ENCODE measurements around the gene IFT52.
"Not testable (repeated sequence)": the region's sequence is repeated elsewhere in the genome, so short reads cannot be mapped to it uniquely, and the experiment has no call there.

Gene IFT52

GRCh38 chr20:43653966-43654365 is 63.2 kb downstream of the IFT52 start:
- no peak for FAIRE-seq

DNA sequence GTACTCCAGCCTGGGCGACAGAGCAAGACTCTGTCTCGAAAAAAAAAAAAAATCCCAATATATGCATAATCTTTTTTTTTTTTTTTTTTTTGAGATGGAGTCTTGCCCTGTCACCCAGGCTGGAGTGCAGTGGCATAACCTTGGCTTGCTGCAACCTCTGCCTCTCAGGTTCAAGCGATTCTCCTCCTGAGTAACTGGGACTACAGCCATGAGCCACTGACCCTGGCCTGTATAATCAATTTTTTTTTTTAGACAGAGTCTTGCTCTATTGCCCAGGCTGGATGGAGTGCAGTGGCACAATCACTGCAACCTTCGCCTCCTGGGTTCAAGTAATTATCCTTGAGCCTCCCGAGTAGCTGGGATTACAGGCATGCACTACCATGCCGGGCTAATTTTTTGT is 64.4 kb downstream of the IFT52 start:
- not testable (repeated sequence) for FAIRE-seq

- FAIRE-seq: no peak
These were observed 65.2 kb downstream of the IFT52 start for GRCh38 chr20:43655937-43656336.

DNA sequence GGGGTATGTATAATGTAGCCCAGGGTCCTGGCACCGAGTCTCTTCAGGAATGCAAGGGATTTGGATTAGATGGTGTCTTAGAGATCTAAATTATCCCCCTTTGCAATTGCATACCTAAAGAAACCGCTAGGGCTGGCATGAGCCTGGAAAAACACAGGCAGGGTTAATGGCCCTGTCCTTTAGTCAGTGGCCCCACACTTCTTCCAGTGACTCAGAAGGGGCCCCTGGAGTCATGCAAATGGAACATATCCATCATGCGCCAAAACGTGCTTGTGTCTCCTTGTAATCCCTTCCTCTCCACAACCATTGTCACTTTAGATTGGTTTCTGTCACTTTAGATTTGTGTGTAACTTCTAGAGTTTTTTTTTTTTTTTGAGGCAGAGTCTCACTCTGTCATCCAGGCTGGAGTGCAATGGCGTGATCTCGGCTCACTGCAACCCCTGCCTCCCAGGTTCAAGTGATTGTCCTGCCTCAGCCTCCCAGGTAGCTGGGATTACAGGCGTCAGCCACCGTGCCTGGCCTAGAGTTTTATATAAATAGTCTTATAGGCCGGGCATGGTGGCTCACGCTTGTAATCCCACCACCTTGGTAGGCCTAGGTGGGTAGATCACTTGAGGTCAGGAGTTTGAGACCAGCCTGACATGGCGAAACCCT is 67.5 kb downstream of the IFT52 start:
- no peak for FAIRE-seq

DNA sequence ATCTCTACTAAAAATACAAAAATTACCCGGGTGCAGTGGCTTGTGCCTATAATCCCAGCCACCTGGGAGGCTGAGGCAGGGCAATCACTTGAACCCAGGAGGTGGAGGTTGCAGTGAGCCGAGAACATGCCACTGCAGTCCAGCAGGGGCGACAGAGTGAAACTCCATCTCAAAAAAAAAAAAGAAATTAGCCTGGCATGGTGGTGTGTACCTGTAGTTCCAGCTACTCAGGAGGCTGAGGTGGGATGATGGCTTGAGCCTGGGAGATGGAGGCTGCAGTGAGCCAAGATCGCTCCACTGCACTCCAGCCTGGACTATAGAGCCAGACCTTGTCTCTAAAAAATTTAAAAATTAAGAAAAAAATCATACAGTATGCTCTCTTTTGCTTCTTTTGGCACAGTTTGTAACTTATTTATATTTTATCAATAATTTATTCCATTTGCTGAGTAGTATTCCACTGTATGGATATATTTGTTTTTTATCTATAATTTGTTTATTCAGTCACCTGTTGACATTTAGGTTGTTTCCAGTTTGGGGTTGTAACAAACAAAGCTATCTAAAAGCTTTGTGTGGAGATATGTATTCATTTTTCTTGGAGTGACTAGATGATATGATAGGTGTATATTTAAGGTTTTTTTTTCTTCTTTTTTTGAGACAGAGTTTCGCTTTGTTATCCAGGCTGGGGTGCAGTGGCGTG is 68.1 kb downstream of the IFT52 start:
- FAIRE-seq: no peak

DNA sequence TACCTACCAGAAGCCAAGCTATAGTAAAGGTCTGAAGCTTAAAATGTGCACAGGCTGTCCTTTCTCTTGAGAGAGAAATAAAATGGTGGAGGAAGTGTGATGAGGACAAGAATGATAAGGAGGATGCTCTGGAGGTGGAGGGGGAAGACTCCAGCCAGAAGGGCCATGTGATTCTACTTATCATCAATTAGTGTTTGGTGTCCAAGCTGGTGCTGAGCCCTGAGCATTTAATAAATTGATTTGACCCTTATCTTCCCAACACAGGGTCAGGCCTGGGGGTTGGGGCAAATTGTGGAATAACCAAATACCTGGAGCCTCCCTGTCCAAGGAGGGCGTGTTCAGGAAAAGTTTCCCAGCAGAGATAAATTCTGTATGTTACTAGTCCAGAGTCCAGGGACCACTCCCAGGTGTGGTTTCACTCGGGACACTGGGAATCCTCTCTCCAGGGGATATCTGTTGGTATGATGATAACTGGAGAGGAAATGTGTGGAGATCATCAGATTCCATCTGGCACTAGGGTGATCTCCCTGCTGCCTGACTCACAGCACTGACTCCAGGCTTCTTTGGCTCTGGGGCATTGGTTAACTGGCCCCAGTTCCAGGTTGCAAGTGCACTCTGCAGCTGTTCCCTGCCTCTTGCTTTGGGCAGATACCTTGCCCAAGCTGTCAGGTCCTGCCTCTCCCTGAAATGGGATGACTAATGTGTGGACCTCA is 72.4 kb downstream of the IFT52 start:
- FAIRE-seq: no peak

GRCh38 chr20:43665466-43666176 is 74.9 kb downstream of the IFT52 start:
- no peak for FAIRE-seq

GRCh38 chr20:43666376-43667328 is 75.9 kb downstream of the IFT52 start, which contains the start of gene MYBL2:
MYBL2 (plus strand) TSS chr20:43667114; CDS start chr20:43667284, 170 bp downstream.
- FAIRE-seq: no peak

DNA sequence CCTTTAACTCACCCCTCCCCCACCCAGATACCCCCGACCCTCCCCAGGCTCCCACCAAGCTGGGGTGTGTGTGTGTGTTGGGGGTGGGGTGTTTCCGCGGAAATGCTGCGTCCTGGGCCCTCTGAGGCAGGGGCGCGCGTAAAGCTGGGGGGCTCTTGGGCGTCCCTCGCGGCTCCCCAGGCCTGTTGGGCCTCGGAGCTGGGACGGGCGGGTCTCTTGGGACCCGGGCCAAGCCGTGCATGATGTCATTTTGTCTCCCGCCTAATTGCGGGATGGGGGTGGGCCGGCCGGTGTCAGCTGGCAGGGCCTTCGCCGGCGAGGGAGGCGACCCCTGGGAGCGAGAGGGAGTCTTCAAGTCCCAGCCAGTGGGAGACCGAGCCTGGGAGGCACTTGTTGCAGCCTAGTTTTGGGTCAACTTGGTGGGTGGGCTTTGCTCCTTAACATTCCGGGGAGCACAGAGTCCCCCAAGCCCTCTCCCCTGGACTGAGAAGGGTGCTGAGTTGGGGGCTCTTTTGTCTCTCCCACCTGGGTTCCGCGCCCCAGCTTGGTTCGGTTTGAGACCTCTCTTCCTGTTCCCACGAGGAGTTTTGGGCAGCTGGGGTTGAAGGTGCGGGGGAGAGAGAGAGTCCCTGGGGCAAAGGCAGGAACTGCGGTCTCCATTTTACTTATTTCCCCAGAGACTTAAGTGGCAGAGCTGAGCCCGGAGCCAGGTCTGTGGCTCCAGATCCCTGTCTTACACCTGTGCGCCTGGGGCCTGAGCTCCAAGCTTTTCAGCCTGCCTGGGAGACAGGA is 76.8 kb downstream of the IFT52 start:
- no peak for FAIRE-seq

DNA sequence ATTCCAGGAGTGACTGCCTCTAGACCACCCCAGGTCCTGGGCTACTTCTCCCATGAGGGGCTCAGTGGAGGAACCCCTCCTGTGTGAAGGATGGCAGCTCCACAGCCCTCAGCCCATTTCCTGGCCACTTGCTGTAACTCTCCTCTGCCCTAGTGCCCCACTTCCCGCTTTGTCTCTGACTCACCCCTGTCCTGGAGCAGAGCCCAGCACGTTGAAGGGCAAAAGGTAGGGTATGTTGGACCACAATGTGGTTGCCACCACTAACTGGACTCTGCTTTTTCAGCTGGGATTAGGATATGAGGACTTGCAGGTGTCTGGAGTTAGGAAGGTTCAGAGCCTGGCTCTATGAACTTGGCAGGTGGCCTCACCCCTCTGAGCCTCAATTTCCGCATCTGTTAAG is 78.6 kb downstream of the IFT52 start:
- FAIRE-seq: no peak

GRCh38 chr20:43670423-43670822 is 79.7 kb downstream of the IFT52 start:
- FAIRE-seq: no peak

- FAIRE-seq: no peak
These were observed 85.6 kb downstream of the IFT52 start for GRCh38 chr20:43676368-43676767.

DNA sequence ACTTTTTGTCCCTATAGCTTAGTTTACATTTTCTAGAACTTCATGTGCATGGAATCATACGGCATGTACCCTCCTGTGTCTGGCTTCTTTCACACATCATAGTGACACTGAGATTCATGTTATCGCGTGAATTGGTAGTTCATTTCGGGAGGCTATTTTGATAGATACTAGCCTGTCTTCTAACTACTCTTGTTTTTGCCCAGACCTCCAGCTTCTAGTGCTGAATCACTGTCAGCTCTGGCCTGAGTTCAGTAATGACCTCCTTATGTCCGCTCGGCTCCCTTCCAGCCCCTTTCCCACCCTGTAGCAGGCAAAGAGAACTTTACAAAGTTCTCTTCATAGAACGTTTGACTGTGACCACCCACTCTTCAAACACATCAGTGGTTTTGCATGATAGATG is 90.2 kb downstream of the IFT52 start:
- FAIRE-seq: no peak

- FAIRE-seq: no peak
These were observed 90.8 kb downstream of the IFT52 start for GRCh38 chr20:43681468-43681942.

- no peak for FAIRE-seq
These were observed 91.3 kb downstream of the IFT52 start for GRCh38 chr20:43681991-43682410.

- FAIRE-seq: no peak
These were observed 91.7 kb downstream of the IFT52 start for GRCh38 chr20:43682446-43682845.

GRCh38 chr20:43686820-43687219 is 96.1 kb downstream of the IFT52 start:
- FAIRE-seq: no peak

DNA sequence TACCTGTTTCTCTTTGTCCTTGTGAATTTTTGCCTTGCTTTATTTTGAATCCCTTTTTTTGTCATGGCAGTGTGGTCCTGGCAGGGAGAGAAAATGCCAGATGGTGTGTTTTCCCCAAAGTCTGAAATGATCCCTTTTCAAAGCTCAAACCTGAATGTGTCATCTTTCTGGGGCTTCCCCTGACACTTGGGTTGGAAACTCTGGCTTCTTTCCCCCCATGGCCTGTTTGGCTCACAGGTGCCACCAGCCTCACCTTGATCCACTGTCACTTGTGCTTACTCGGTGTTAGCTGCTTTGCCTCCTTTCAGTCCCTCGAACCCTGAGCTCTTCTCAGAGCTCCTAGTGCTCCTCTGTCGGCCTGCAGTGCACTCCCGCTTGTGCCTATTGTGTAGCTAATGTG is 98.4 kb downstream of the IFT52 start:
- FAIRE-seq: no peak

DNA sequence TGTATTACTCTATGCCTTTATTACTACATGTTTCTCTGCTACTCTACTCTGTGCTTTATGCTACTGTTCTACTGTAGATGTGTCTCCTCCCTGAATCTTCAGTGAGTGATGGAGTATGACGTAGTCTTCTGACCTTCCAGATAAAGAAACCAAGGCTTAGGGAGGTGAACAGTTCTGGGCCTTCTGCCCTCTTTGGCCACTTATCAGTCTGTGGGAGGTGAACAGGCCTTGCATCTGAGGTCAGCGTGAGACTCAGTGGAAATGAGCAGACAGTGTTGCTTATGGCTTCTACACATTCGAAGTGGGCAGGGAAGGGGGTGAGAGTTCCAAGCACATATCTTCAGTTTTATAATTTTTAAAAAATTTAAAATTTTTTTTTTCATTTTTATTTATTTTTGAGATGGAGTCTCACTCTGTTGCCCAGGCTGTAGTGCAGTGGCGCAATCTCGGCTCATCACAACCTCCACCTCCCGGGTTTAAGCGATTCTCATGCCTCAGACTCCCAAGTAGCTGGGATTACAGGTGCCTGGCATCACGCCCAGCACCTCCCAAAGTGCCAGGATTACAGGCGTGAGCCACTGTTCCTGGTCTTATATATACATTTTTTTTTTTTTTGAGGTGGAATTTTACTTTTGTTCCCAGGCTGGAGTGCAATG is 100.3 kb downstream of the IFT52 start:
- no peak for FAIRE-seq

DNA sequence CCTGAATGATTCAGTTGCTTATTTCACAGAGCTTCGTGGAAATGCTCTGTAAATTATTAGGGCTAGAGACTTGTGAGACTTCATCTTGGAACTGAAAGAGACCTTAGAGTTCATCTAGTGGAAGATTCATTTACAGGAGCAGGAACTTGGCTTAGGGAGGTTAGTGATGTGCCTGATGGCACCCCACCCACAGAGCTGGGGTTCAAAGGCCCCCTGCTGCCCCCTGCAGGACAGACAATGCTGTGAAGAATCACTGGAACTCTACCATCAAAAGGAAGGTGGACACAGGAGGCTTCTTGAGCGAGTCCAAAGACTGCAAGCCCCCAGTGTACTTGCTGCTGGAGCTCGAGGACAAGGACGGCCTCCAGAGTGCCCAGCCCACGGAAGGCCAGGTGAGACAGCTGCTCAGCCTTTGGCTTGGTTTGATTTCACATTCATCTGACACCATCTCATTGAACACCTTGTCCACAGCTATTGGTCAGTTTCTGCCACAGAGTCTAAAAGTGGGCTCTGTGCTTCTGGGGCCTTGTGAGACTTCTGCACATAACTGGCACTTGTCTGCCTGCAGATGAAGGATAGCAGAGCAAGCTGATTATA is 101.3 kb downstream of the IFT52 start:
- FAIRE-seq: no peak
